ENCODE results near the gene MYO5A. TPM values are rescaled to one million over a fixed set of nuclear protein-coding genes. Genes with fewer than 3 reads are reported as not detected.

The MYO5A gene
- polyA plus RNA-seq, 1 of the 3 experiments (the other 2 are of a cell fraction): 11.0 TPM

DNA sequence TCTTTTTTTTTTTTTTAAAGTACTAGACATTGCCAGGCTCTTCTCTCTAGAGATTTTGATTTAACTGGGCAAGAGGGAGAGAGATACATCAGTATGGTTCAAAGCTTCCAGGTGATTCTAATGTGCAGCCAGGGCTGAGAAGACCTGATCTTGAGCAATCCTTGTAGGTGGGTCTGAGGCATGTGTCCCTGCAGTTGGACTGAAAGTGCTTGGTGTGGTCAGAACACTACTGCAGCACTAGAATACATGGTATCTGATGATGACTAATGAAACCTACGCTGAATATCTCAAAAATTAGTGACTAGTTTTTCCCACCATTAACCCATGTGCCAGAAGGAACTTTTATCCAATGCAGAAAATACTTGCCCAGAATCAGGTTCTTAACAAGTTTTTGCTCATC lies 198.7 kb downstream of the MYO5A start:
- H3K79me2 ChIP-seq (ENCODE audit: insufficient read depth): no peaks in the 10 kb centered on the region
- POLR2A ChIA-PET: no interaction called here
- CTCF ChIA-PET: interaction anchor here (0.7 to 1.0 kb wide), 2 partner anchors 11 to 406 kb away, joined by 3 to 4 read pairs; no protein-coding TSS in a partner anchor

DNA sequence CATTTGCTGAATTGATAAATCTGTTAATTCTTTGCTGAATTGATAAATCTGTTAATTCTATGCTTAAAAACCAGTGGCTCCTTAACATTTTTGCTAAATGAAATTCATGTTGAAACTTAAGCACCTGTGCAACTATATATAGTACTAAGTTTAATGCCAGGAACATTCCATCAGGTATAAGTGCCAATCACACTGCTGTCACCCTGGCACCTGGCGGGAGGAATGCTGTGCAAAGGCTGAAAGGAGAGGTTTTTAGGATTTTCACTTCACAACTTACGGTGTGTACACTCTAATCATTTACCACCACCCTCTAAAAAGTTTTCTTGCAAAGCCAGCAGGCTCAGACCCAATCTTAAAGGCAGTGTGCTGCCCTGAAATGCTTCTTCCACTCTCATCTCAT lies 199.5 kb downstream of the MYO5A start:
- Histone ChIP-seq H2AFZ (ENCODE audit: low read depth) (no peak overlapping the region), H3F3A (replicated peaks; ENCODE audit: insufficient read depth) (peaks cover 2% of the 10 kb centered on the region), H3K27ac (ENCODE audit: low read depth in 2 of 2, low read length in 1 of 2) (no peak overlapping the region), H3K36me3 (replicated peaks in 1 of 2; ENCODE audit: control insufficient read depth in 1 of 2, insufficient read depth in 2 of 2, low read length in 1 of 2) (peaks cover 10 to 32% of the 10 kb centered on the region in 2 experiments), H3K9me3 (no peaks in the 10 kb centered on the region), H3K9ac (no peak overlapping the region), H3K4me3 (ENCODE audit: low read depth in 2 of 2, low read length in 1 of 2) (no peak overlapping the region), H3K4me1 (ENCODE audit: control insufficient read depth in 1 of 2, insufficient read depth in 2 of 2, low read depth in 1 of 2, low read length in 1 of 2) (peaks cover 0 to 3% of the 10 kb centered on the region in 2 experiments; a peak in 2 of 4 replicates), H3K4me2 (no peak overlapping the region), H4K20me1 (ENCODE audit: insufficient read depth) (no peaks in the 10 kb centered on the region), H3K9me2 (no peaks in the 10 kb centered on the region), H3K27me3 (ENCODE audit: insufficient read depth) (no peaks in the 10 kb centered on the region), H3K79me2 (ENCODE audit: insufficient read depth) (no peaks in the 10 kb centered on the region)
- no peak for DNase-seq
- TF ChIP-seq FOXM1 (IDR thresholded peaks at IDR 0.05; ENCODE audit: low read depth): no peak
- TF ChIP-seq, protein P1, sequence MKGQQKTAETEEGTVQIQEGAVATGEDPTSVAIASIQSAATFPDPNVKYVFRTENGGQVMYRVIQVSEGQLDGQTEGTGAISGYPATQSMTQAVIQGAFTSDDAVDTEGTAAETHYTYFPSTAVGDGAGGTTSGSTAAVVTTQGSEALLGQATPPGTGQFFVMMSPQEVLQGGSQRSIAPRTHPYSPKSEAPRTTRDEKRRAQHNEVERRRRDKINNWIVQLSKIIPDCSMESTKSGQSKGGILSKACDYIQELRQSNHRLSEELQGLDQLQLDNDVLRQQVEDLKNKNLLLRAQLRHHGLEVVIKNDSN (IDR thresholded peaks at IDR 0.05; ENCODE audit: borderline replicate concordance, low read depth): no peak
- TF ChIP-seq EZH2phosphoT487 (IDR thresholded peaks at IDR 0.05; ENCODE audit: borderline replicate concordance, low read depth): no peak
- no peak for TF ChIP-seq GATA2 (CRISPR knock-in tag; IDR thresholded peaks at IDR 0.05)
- TF ChIP-seq FOXJ3 (CRISPR knock-in tag; IDR thresholded peaks at IDR 0.05): no peak
- TF ChIP-seq POLR2AphosphoS5 (IDR thresholded peaks at IDR 0.05; ENCODE audit: low read depth, low read length): no peak
- TF ChIP-seq TEAD4 (IDR thresholded peaks at IDR 0.05; ENCODE audit: borderline replicate concordance, insufficient read depth): no peak
- no peak for TF ChIP-seq TAF1 (IDR thresholded peaks at IDR 0.05; ENCODE audit: borderline replicate concordance, low read depth, low read length)
- TF ChIP-seq YY1 (IDR thresholded peaks at IDR 0.05; ENCODE audit: low read depth): no peak
- TF ChIP-seq, protein P2, sequence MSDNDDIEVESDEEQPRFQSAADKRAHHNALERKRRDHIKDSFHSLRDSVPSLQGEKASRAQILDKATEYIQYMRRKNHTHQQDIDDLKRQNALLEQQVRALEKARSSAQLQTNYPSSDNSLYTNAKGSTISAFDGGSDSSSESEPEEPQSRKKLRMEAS (IDR thresholded peaks at IDR 0.05; ENCODE audit: low read depth): no peak
- TF ChIP-seq MXI1 (IDR thresholded peaks at IDR 0.05; ENCODE audit: low read depth, low read length): no peak
- TF ChIP-seq, protein P3, sequence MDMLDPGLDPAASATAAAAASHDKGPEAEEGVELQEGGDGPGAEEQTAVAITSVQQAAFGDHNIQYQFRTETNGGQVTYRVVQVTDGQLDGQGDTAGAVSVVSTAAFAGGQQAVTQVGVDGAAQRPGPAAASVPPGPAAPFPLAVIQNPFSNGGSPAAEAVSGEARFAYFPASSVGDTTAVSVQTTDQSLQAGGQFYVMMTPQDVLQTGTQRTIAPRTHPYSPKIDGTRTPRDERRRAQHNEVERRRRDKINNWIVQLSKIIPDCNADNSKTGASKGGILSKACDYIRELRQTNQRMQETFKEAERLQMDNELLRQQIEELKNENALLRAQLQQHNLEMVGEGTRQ (IDR thresholded peaks at IDR 0.05; ENCODE audit: borderline replicate concordance, low read depth, low read length): no peak
- 88% methylated on average over 2 of the region's 2 CpGs for WGBS (ENCODE audit: low lambda C conversion rate)
- ChIA-PET POLR2A (no interaction called here), CTCF (interaction anchor here (1.0 kb wide), 1 partner anchor 12 kb away, joined by 4 read pairs; no protein-coding TSS in a partner anchor)

More for the DNA sequence above, 198.7 kb downstream of the MYO5A start:
- Histone ChIP-seq H3K27ac (ENCODE audit: low read depth in 2 of 2, low read length in 1 of 2) (no peak overlapping the region), H3K9me2 (no peaks in the 10 kb centered on the region), H3F3A (replicated peaks; ENCODE audit: insufficient read depth) (peaks cover 5% of the 10 kb centered on the region), H3K4me1 (ENCODE audit: control insufficient read depth in 1 of 2, insufficient read depth in 2 of 2, low read depth in 1 of 2, low read length in 1 of 2) (peaks cover 3 to 5% of the 10 kb centered on the region in 2 experiments; a peak in 3 of 4 replicates), H3K9ac (no peak overlapping the region), H3K27me3 (ENCODE audit: insufficient read depth) (no peaks in the 10 kb centered on the region), H3K36me3 (replicated peaks in 1 of 2; ENCODE audit: control insufficient read depth in 1 of 2, insufficient read depth in 2 of 2, low read length in 1 of 2) (peaks cover 9 to 32% of the 10 kb centered on the region in 2 experiments), H3K4me2 (no peak overlapping the region), H3K4me3 (ENCODE audit: low read depth in 2 of 2, low read length in 1 of 2) (no peak overlapping the region), H2AFZ (ENCODE audit: low read depth) (no peak overlapping the region), H3K9me3 (no peaks in the 10 kb centered on the region), H4K20me1 (ENCODE audit: insufficient read depth) (no peaks in the 10 kb centered on the region)
- 95% methylated on average over 1 of the region's 1 CpG for WGBS (ENCODE audit: low lambda C conversion rate)
- TF ChIP-seq CHD2 (IDR thresholded peaks at IDR 0.05; ENCODE audit: low read length, partially characterized antibody) (no peak), SMC3 (IDR thresholded peaks at IDR 0.05; ENCODE audit: low read depth, low read length) (no peak), GABPA (IDR thresholded peaks at IDR 0.05; ENCODE audit: low read depth) (no peak), RCOR1 (IDR thresholded peaks at IDR 0.05; ENCODE audit: low read length) (no peak), SIN3A (IDR thresholded peaks at IDR 0.05; ENCODE audit: borderline replicate concordance, low read depth, low read length) (no peak), JUND (IDR thresholded peaks at IDR 0.05) (no peak), RFX5 (IDR thresholded peaks at IDR 0.05; ENCODE audit: low read length) (no peak), MEF2A (IDR thresholded peaks at IDR 0.05; ENCODE audit: borderline replicate concordance, low read depth) (no peak), TEAD4 (IDR thresholded peaks at IDR 0.05; ENCODE audit: borderline replicate concordance, insufficient read depth) (no peak), MXI1 (IDR thresholded peaks at IDR 0.05; ENCODE audit: low read depth, low read length) (no peak), RAD21 (IDR thresholded peaks at IDR 0.05; ENCODE audit: low read length) (no peak), NRF1 (IDR thresholded peaks at IDR 0.05; ENCODE audit: low read depth, low read length) (no peak), FOXJ3 (CRISPR knock-in tag; IDR thresholded peaks at IDR 0.05) (no peak), ELF1 (IDR thresholded peaks at IDR 0.05) (no peak), RXRA (IDR thresholded peaks at IDR 0.05; ENCODE audit: borderline replicate concordance, low read depth) (no peak), NFIC (IDR thresholded peaks at IDR 0.05; ENCODE audit: borderline replicate concordance) (no peak), EP300 (IDR thresholded peaks at IDR 0.05; ENCODE audit: borderline replicate concordance in 1 of 2, low read depth in 1 of 2, low read length in 1 of 2) (no peak), TCF12 (IDR thresholded peaks at IDR 0.05) (no peak)
- TF ChIP-seq, protein P4, sequence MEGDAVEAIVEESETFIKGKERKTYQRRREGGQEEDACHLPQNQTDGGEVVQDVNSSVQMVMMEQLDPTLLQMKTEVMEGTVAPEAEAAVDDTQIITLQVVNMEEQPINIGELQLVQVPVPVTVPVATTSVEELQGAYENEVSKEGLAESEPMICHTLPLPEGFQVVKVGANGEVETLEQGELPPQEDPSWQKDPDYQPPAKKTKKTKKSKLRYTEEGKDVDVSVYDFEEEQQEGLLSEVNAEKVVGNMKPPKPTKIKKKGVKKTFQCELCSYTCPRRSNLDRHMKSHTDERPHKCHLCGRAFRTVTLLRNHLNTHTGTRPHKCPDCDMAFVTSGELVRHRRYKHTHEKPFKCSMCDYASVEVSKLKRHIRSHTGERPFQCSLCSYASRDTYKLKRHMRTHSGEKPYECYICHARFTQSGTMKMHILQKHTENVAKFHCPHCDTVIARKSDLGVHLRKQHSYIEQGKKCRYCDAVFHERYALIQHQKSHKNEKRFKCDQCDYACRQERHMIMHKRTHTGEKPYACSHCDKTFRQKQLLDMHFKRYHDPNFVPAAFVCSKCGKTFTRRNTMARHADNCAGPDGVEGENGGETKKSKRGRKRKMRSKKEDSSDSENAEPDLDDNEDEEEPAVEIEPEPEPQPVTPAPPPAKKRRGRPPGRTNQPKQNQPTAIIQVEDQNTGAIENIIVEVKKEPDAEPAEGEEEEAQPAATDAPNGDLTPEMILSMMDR (IDR thresholded peaks at IDR 0.05): no peak
- no peak for DNase-seq

Data from SK-N-SH (cell line).